ENCODE results near the gene S1PR4. TPM values are rescaled to one million over a fixed set of nuclear protein-coding genes. Genes with fewer than 3 reads are reported as not detected.

S1PR4 gene
- polyA plus RNA-seq, 1 experiment: not detected

DNA sequence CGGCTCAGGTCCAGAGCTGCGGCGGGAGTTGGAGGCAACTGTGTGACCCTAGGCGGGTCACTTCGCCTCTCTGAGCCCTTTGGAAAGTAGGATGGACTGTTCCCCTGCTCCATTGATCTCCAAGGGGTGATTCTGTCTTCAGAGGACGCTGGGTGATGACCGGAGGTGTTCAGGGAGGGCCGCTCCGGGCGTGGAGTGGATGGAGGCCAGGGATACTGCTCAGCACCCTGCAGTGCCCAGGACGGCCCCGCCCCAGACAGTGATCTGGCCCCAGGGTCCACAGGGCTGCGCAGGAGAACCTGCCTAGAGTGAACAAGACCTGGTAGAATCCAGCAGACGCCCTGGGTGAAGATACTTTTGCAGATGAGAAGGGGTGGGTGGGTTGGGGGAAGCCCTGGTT lies 14.1 kb downstream of the S1PR4 start:
- ChIA-PET POLR2A (no interaction called here), CTCF (no interaction called here)
- TF ChIP-seq, protein P1, sequence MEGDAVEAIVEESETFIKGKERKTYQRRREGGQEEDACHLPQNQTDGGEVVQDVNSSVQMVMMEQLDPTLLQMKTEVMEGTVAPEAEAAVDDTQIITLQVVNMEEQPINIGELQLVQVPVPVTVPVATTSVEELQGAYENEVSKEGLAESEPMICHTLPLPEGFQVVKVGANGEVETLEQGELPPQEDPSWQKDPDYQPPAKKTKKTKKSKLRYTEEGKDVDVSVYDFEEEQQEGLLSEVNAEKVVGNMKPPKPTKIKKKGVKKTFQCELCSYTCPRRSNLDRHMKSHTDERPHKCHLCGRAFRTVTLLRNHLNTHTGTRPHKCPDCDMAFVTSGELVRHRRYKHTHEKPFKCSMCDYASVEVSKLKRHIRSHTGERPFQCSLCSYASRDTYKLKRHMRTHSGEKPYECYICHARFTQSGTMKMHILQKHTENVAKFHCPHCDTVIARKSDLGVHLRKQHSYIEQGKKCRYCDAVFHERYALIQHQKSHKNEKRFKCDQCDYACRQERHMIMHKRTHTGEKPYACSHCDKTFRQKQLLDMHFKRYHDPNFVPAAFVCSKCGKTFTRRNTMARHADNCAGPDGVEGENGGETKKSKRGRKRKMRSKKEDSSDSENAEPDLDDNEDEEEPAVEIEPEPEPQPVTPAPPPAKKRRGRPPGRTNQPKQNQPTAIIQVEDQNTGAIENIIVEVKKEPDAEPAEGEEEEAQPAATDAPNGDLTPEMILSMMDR (IDR thresholded peaks at IDR 0.05; ENCODE audit: low read depth, low read length): no peak
- H3K27me3 ChIP-seq (ENCODE audit: control insufficient read depth, insufficient read depth, low read length): no peaks in the 10 kb centered on the region
- DNase-seq (ENCODE audit: low read depth, low spot score): no peak
- no peaks in the 10 kb centered on the region; the same call in 1 of the 2 replicates for H3K9me3 ChIP-seq (ENCODE audit: control insufficient read depth, insufficient read depth, low read length)
- no peak overlapping the region for H3K4me3 ChIP-seq (ENCODE audit: low read depth, low read length)
- no peak overlapping the region for H3K27ac ChIP-seq (ENCODE audit: low read depth, low read length)

GRCh38 chr19:3193256-3194105 lies 14.9 kb downstream of the S1PR4 start:
- no peaks in the 10 kb centered on the region; the same call in 1 of the 2 replicates for H3K9me3 ChIP-seq (ENCODE audit: control insufficient read depth, insufficient read depth, low read length)
- TF ChIP-seq, protein P1 (IDR thresholded peaks at IDR 0.05; ENCODE audit: low read depth, low read length): no peak
- no peaks in the 10 kb centered on the region for H3K27me3 ChIP-seq (ENCODE audit: control insufficient read depth, insufficient read depth, low read length)
- H3K4me3 ChIP-seq (ENCODE audit: low read depth, low read length): no peak overlapping the region
- POLR2A ChIA-PET: no interaction called here
- H3K27ac ChIP-seq (ENCODE audit: low read depth, low read length): no peak overlapping the region
- CTCF ChIA-PET: no interaction called here
- DNase-seq (ENCODE audit: low read depth, low spot score): no peak

DNA sequence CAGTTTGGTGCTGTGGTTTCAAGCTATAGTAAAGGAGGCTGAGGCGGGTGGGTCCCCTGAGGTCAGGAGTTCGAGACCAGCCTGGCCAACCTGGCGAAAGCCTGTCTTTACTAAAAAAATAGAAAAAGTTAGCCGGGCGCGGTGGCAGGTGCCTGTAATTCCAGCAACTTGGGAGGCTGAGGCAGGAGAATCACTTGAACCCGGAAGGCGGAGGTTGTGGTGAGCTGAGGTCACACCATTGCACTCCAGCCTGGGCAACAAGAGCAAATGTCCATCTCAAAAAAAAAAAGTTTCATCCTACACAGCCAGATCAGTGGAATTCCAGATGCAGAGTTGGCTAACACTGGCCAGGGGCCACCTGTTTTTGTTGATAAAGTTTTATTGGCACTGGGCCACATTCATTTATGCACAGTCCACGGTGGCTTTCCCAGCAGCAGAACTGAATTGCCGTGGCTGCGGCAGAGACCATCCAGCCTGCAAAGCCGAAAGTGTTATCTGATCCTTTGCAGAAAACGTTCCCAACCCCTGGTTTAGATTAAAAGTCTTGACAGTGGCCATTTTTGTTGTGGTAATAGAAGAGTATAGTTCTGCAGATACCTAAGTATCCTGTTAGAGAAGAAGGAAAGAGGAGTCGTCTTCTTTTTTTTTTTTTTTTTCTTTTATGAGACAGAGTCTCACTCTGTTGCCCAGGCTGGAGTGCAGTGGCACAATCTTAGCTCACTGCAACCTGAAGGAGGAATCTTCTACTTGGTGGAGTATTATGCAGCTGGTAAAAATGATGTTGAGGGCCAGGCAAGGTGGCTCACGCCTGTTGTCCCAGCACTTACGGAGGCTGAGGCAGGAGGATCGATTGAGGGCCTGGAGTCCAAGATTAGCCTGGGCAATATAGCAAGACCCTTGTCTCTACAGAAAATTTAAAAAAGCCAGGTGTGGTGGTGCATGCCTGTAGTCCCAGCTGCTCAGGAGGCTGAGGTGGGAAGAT lies 15.8 kb downstream of the S1PR4 start:
- POLR2A ChIA-PET: no interaction called here
- DNase-seq (ENCODE audit: low read depth, low spot score): no peak

GRCh38 chr19:3196064-3196932 lies 17.7 kb downstream of the S1PR4 start:
- CTCF ChIA-PET: no interaction called here
- H3K27me3 ChIP-seq (ENCODE audit: control insufficient read depth, insufficient read depth, low read length): no peaks in the 10 kb centered on the region
- TF ChIP-seq, protein P1 (IDR thresholded peaks at IDR 0.05; ENCODE audit: low read depth, low read length): no peak
- DNase-seq (ENCODE audit: low read depth, low spot score): no peak
- no peak overlapping the region for H3K27ac ChIP-seq (ENCODE audit: low read depth, low read length)
- POLR2A ChIA-PET: no interaction called here
- H3K4me3 ChIP-seq (ENCODE audit: low read depth, low read length): no peak overlapping the region
- H3K9me3 ChIP-seq (ENCODE audit: control insufficient read depth, insufficient read depth, low read length): no peaks in the 10 kb centered on the region; the same call in 1 of the 2 replicates

More for the DNA sequence above, 15.8 kb downstream of the S1PR4 start:
- Histone ChIP-seq H3K9me3 (ENCODE audit: control insufficient read depth, insufficient read depth, low read length) (no peaks in the 10 kb centered on the region; the same call in 1 of the 2 replicates), H3K4me3 (ENCODE audit: low read depth, low read length) (no peak overlapping the region), H3K27me3 (ENCODE audit: control insufficient read depth, insufficient read depth, low read length) (no peaks in the 10 kb centered on the region), H3K27ac (ENCODE audit: low read depth, low read length) (no peak overlapping the region)
- TF ChIP-seq, protein P1 (IDR thresholded peaks at IDR 0.05; ENCODE audit: low read depth, low read length): no peak
- CTCF ChIA-PET: no interaction called here

All from AG04450 (cell line).